Omental fat pad (tissue), 4 donors: ENCODE results near the gene MRPL21. TPM values are rescaled to one million over a fixed set of nuclear protein-coding genes. Genes with fewer than 3 reads are reported as not detected.

Experiments used
- ATAC-seq: fragments of 150-250 bp; one replicate; pipeline ENCODE4 v1.9.1; 2016; ENCODE audit warnings: mild to moderate bottlenecking, moderate library complexity; ENCODE audit not compliant: low FRiP score
- DNase-seq: peaks from one replicate; pipeline ENCODE4 v3.0.0-alpha.2; 2019; ENCODE audit warnings: low spot score
- total RNA-seq, 4 donors: library from RNA; depleted of rRNA; stranded (reverse); fragments of >200 nt; gene quantifications; one replicate each; pipeline ENCODE4 v1.1.0, GENCODE V29; 2016
- TF ChIP-seq, protein P1 (sequence below), 3 donors: fragments of 450-650 bp; IDR thresholded peaks; one replicate each; pipeline ENCODE4 v1.5.1; 2016 to 2017; ENCODE audit warnings: antibody characterized with exemption in 3 of 3, mild to moderate bottlenecking in 3 of 3, moderate library complexity in 2 of 3

The MRPL21 gene
- total RNA-seq, 4 donors from 2014 or later = 31.8 to 57.5 (median 39.1) TPM

DNA sequence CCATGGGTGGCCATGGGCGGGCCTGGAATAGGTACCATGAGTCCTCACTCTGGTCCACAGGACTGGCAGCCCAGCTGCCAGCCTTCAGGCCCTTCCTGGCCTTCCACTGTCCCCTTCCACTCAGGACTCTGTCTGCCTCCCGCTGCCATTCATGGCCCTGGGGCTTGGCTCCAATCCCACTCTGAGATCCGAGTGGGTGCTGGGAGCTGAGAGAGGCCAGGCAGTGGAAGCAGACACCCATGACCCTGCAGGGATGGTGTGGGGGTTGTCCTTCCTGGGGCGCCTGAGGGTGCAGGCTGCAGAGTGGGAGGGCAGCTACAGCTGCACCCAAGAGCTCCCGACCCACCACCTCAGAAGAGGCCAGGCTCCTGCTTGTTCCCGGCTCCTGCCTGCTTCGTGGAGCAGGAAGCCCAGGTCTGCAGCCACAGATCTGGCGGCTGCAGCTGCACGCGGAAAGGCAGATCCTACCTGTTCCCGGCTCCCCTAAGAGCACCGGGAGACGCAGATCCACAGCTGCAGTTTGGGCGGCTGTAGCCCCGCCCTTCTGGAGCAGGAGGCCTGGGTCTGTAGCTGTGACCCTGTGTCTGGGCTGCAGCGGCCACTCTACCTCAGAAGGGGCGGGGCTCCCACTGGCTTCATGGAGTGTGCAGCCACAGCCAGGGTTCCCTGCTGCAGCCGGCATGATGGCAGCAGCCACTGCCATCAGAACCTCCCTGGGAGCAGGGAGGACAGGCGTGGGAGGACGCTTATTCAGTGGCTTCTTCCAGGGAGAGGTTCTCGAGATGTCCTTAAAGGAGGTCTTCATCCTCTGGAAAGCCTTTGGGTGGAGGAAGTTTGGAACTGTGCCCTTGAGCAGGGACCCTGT, 27.6 kb upstream of the MRPL21 start:
- DNase-seq (no peak), ATAC-seq (no peak)
- TF ChIP-seq, protein P1, sequence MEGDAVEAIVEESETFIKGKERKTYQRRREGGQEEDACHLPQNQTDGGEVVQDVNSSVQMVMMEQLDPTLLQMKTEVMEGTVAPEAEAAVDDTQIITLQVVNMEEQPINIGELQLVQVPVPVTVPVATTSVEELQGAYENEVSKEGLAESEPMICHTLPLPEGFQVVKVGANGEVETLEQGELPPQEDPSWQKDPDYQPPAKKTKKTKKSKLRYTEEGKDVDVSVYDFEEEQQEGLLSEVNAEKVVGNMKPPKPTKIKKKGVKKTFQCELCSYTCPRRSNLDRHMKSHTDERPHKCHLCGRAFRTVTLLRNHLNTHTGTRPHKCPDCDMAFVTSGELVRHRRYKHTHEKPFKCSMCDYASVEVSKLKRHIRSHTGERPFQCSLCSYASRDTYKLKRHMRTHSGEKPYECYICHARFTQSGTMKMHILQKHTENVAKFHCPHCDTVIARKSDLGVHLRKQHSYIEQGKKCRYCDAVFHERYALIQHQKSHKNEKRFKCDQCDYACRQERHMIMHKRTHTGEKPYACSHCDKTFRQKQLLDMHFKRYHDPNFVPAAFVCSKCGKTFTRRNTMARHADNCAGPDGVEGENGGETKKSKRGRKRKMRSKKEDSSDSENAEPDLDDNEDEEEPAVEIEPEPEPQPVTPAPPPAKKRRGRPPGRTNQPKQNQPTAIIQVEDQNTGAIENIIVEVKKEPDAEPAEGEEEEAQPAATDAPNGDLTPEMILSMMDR (IDR thresholded peaks at IDR 0.05) = no peak

DNA sequence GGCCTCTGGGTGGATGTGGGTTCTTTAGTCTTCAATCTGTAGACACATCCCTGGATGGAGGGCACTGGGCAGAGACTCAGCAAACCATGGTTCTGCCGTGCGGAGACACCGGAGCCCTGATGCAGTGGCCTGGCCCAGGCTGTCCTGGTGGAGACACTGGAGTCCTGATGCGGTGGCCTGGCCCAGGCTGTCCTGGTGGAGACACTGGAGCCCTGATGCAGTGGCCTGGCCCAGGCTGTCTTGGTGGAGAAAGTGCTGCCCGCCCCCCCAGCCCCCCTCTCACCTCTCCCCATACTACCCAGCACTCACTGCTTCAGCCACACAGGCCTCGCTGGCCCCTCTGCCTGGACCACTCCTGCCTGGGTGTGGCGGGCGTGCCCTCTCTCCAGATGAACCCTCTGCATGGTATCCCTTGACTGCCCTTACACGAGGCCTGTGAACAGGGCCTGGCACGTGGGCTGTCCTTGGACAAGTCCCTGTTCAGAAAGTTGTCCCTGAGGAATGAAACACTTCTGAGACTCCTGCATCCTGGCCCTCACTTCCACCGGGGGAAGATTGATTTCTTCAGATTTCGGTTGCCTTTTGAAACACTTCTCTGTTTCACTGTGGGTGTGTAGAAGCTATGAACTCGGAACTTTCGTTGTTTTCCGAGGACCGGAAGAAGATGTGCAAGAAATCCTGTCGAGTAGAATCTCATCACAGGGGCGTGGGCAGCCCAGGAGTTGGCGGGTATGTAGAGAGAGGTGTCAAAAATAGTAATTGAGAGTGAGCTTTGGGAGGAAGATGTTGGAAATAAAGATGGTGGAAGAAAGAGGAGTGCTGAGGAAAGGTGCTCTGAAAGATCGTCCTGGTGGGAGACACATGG, 26.3 kb upstream of the MRPL21 start:
- ATAC-seq = no peak
- no peak for DNase-seq
- TF ChIP-seq, protein P1 (IDR thresholded peaks at IDR 0.05) = no peak

DNA sequence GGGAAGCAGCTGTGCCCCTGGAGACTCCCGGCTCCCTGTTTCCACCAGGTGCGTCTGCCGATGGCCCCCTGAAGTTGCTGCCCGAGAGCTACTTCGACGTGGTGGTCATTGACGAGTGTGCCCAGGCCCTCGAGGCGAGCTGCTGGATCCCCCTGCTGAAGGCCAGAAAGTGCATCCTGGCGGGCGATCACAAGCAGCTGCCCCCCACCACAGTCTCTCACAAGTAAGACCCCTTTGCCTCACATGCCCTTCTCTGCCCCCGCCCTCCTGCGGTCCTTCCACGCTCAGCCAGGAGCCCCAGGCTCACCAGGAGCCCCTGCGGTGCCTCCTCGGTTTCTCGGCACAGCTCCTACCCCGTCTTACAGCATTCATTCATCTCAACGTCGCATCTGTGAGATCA, 25.5 kb upstream of the MRPL21 start:
- DNase-seq = no peak
- TF ChIP-seq, protein P1 (IDR thresholded peaks at IDR 0.05) = no peak
- ATAC-seq = no peak

DNA sequence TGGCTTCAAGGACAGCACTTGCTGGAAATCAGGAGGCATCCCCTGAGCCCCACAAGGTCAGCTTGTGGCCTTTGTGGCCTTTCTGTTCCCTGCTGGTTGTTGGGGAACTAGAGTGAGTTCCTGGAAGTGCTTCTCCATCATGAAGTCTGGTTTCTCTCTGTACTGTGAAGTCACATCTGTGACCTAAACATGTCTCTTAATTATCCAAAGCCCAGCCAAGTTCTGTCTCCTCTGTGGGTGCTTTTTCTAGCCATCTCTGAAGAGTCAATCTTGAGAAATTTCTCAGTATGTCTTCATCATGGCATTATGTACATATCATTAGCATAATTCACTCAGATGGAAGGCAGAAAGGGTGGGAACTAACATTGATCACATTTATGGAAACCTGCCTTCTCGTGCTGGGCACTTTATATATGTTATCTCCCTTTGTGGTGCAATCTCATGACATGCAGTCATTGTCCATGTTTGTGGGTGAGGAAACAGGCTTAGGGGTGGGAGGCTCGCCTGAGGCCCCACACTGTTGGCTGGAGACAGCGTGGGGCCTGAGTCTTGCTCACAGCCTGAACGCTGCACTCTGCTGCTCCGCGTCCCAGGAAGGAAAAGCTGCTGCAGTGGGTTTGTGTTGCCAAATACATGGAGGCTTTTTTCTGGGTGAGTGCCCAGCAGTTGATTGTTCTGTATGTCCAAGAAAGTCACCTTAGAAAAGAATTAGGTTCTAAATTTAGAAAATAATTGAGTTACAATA, 24.7 kb upstream of the MRPL21 start:
- ATAC-seq (no peak), DNase-seq (no peak)
- TF ChIP-seq, protein P1 (IDR thresholded peaks at IDR 0.05) = no peak

DNA sequence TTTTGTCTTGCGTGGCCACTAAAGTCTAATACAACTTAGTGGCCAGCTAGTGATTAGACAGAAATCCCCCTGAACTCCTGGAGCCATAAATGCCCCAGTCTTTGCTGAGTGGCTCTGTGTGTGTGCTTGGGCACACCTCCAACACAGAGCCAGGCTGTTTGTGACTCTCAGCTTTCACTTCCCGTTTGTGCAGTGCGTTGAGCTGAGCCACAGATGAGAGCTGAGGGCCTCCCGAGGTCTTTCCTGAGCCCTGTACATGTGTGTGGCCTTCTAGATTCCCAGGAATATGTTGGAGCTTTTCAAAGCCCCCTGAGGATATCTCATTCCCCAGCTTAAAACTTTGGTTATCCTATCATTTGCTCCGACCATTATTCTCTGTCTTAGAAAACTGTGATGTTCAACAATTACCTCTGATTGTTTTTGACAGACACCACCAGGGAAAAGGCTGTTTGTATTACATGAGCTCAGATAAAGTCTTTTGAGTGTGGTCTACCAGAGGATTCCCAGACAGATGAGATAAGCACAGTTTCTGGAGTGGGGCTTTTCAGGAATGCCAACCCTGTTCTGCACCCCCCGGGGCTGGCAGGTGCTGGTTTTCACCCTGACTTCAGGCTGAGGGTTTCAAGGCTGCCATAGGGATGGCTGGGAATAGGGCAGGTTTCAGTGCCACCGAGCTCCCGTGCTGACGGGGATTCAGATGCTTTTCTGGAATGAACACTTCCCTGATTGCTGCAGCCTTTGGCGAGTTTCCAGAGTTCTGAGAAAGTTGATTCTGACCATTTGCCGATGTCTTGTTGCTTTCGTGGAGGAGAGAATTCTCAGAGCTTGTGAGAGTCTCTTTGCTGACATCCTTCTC, 23.9 kb upstream of the MRPL21 start:
- ATAC-seq (no peak), DNase-seq (no peak)
- TF ChIP-seq, protein P1 (IDR thresholded peaks at IDR 0.05) = no peak

DNA sequence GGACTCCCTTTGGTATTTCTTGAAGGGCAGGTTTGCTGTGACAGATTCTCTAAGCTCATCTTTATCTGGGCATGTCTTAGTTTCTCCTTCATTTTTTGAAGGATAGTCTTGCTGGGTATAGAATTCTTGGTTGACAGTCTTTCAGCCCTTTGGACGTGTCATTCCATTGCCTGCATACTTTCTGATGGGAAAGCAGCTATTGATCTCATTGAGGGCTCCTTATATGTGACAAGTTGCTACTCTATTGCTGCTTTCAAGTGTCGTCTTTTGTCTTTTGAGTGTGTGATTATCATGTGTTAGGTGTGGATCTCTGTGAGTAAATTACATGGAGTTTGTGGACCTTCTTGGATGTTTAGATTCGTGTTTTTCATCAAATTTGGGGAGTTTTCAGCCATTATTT, 22.0 kb upstream of the MRPL21 start:
- no peak for DNase-seq
- TF ChIP-seq, protein P1 (IDR thresholded peaks at IDR 0.05) = no peak
- no peak for ATAC-seq
